Embryonic facial prominence (tissue), 1 donor: ENCODE measurements around the gene SLC16A11.
A peak's percentile ranks its signal among the peaks of the same experiment; 100 is the strongest.

Experiments used
- DNase-seq: peaks from one replicate; pipeline ENCODE4 v3.0.0-alpha.2; 2016; ENCODE audit errors: extremely low spot score

The SLC16A11 gene

DNA sequence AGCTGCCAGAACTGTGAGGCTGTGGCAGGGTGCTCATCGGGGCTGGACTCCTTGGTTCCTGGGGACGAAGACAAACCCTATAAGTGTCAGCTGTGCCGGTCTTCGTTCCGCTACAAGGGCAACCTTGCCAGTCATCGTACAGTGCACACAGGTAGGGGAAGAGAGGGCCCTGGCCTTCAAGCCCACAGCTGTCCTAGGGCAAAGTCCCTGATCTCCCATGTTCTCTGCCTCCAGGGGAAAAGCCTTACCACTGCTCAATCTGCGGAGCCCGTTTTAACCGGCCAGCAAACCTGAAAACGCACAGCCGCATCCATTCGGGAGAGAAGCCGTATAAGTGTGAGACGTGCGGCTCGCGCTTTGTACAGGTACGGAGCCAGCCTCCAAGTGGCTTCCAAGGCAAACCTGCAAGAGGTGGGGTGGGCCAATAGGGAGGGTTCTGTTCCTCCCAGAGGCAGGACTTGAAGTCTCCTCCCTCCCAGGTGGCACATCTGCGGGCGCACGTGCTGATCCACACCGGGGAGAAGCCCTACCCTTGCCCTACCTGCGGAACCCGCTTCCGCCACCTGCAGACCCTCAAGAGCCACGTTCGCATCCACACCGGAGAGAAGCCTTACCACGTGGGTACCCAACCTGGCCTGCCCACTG is 17.3 kb downstream of the SLC16A11 start:
- no peak for DNase-seq

DNA sequence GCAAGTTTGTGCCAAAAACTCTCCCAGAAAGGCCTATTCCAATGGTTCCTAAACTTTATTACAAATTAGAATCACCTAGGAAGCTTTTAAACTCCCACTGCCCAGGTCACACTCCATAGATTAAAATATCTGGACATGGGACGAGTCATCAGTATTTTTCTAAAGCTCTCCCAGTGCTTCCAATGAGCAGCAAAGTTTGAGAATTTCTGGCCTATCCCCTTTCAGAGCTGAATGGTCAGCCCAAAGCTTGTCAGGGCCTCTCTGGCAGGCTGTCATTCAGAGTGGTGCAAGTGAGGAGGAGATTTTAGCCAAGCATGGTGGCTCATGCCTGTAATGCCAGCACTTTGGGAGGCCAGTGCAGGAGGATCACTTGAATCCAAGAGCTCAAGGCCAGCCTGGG is 18.6 kb downstream of the SLC16A11 start:
- no peak for DNase-seq

DNA sequence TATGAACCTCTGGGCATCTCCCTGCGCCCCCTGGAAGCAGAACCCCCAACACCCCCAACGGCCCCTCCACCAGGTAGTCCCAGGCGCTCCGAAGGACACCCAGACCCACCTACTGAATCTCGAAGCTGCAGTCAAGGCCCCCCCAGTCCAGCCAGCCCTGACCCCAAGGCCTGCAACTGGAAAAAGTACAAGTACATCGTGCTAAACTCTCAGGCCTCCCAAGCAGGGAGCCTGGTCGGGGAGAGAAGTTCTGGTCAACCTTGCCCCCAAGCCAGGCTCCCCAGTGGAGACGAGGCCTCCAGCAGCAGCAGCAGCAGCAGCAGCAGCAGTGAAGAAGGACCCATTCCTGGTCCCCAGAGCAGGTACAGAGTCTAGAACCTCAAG is 19.5 kb downstream of the SLC16A11 start:
- DNase-seq = no peak

DNA sequence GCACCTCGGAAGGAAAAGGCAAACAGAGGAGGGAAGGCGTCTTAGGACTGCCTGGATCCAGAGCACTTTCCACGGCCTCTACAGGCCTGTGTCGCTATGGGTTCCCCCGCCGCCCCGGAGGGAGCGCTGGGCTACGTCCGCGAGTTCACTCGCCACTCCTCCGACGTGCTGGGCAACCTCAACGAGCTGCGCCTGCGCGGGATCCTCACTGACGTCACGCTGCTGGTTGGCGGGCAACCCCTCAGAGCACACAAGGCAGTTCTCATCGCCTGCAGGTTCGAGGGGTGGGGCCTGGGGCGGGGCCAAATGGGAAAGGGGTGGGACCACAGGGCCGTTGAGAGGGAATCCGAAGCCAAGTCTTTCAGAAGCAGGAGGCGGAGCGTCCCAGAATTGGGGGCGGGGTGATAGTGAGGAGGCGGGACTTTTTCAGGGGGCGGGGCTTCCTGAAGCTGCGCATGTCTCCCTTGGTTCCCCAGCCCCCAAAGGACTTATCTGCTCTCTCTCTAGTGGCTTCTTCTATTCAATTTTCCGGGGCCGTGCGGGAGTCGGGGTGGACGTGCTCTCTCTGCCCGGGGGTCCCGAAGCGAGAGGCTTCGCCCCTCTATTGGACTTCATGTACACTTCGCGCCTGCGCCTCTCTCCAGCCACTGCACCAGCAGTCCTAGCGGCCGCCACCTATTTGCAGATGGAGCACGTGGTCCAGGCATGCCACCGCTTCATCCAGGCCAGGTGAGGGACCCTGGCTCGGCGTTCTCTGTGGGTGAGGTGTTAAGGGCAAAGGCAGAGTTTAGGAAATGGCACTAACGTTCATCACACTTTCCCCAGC is 20.1 kb downstream of the SLC16A11 start:
- DNase-seq = no peak

DNA sequence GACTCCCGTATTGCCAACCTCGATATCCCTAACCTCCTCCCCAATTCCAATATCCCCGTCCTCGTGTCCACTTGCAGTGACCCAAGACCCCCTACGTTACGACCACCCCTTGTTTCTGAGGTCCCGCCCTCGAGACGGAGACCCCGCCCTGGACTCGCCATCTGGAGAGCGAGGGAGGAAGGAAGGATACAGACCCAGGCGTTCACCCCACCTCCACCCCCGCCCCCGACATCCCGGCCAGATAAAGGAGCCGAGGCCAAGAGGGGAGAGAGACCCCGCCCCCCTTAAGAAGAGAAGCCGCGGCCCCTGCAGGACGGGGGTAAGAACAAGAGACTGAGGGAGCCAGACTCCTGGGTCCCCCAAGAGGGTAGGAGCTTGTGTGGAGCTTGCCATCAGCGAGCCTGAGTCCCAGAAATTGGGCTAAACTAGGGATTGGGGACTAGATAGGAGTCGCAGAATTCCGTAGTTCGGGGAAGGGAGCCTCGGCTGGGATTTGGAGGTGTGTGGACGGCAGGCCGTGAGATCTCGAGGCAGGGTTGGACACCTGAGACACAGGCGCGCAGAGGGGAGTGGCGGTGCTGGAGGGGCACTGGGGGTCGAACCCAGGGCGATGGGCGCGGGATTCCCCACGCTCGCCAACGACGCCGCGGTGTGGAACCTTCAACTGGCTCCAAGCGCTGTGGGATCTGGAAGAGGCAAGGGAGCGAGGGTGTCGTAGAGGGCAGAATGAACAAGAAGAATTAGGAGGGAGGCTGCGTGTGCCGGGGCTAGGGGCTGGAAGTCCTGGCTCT is 20.9 kb downstream of the SLC16A11 start, which contains the start of gene BCL6B:
TSS of gene BCL6B (plus strand) at position 270 of the 791 bp plus-strand sequence. CDS start 622 bp downstream, outside the sequence.
- DNase-seq = no peak

DNA sequence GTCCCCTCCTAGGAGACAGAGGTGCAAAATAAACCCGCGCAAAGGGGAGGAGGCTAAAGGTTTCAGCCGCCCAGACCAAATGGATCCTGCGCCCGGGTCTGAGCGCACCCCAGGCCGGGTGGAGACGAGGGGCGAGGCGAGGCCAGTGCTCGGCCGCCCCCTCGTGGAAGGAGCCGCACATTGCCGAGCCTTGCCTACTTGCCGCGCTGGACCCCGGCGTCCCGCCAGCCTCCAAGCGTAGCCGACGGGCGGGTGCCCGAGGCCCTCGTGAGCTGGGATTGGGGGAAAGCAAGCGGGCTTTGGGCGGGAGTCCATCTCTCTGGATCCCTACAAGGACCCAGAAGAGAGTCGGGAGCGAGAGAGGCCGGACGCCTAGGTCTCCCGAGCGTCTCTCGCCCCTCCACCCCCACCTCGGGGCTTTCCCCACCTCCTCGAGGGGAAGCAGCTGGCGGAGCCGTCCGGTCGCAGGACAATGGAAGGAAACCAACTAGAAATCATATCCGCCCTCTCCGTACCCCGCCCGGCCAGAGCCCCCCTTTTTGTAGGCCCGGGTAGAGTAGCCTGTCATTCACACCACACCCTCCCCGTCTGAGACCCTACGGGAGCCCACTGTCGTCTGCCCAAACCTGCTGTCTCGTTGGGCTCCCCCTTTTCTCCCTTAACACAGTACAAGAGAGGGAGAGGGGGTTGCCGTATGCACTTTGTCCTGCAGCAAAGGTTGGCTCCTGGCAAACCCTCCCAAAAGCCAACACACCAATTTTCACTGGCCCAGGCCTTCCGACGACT is 21.7 kb downstream of the SLC16A11 start:
- DNase-seq = no peak

DNA sequence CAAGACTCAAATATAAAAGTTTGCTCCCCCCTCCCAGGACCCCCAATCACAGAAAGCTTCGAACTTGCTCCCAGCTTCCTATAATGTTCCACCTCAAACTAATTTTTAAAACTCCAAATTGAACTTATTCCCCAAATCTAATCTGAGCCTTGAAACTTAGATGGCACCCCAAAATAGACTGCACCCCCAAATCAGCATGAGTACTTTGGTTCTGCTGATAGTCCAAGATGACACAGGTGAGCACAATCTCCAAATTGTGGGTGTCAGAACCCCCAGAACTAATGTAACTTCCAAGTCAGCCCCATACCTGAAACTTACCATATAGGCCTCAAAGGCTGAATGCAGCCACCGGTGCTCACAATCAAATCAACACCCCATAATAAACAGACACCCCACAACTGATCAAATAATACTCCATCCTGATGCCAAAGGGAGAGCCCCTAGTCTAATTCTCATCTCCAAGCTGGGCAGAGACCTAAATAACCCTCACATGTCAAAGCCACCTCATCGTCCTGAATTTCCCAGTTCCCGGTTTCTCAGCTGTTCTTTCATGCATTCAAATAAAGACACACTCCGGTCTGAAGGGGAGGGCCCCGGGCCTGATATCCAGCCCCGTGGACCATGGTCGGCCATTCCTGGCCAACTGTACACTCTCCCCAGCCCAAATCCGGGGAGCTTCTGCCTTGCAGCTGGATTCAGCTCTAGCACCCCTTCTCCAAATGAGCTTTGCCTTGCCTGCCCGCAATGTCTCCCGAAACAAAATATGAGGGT is 22.8 kb downstream of the SLC16A11 start:
- no peak for DNase-seq

DNA sequence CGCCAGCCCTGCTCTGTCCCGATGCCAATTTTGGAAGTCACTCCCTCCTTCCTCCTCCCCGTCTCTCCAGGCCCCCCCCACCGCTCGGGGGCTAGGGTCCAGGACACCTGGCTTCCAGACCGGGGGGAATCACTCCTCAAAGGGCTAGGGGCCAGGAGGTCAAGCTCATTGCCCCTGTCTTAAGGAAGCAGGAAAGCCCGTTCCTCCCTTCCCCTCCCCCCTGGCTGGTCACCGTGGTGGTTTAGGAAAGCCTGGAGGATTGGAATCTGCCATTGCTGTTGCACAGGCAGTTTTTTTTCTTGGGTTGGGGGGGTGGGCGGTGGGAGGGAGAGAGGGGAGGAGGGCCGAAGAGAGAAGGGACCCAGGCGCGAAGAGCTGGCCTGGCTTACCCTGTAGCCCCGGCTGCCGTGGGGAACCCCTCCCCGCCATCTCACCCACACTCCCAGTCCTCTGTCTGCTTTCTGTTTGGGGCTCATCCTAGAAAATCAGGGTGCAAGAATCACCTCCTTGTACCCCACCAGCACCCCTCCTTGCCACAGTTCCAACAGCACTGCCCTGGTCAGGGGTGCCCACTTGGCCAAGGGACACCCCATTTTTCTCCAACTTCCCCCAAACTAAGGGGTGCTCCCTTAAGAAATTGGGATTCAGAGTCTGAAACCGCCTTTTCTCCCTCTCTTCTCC is 23.9 kb downstream of the SLC16A11 start:
- no peak for DNase-seq

DNA sequence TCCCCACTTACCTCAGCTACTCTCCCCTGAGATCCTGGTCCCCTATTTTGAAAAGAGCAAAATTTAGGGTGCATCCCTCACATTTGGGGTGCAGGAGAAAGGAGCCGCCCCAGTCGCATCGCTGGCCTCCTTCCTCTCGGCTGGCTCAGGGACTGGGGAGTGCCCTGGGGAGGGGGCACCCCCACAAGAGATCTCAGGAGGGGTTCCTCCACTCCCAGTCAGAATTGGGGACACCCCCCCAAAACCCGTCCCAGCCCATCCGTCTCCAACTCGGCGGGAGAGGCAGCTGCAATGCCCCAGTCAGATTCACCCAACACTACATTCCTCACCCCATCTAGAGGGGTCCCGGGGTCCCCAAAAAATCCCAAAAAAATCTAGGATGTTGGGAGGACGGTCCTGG is 24.5 kb downstream of the SLC16A11 start:
- DNase-seq = no peak

DNA sequence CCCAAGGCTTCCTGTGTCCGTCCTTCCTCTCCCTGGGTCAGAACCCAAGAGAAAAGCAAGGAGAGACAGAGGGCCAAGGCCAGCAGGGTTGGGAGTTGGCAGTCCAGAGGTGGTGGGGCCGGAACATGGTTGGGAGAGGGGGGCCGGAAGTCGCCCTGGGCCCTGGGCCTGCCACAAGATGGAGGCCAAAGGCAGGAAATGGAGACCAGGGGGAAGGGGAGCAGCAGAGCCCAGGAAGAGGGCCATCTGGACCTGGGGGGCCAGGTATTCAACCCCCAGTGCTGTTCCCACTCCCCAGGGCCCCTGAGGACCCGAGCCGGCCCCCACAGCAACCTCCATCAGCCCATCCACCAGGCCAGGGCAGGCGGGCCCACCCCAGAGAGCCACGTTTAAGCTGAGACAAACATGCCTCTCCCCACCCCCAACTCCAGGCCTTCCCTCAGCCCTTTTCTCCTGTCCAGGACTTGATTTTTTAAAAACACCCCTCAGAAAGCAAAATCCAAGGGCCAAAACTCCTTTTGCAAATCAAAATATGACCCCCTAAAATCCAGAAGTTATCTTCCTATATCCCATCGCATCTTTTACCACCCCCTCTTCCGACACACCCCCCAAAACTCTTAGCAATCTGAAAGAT is 25.4 kb downstream of the SLC16A11 start:
- no peak for DNase-seq

DNA sequence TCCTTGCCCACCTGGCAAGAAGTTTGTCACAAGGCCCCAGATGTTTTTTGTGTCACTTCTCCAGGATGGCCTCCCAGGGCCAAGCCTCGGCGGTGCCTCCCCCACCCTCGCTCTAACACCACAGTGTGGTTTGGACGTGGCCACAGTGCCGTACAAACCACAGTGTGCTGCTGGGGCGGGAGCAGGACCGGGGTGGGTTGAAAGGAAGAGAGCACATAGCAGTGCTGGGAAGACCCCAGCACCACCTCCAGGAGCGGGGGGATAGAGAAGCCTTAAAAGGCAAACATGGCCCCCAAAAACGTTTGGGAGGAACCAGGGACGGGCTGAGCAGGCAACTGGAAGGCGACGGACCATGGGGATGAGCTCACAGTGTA is 26.1 kb downstream of the SLC16A11 start:
- DNase-seq = no peak

DNA sequence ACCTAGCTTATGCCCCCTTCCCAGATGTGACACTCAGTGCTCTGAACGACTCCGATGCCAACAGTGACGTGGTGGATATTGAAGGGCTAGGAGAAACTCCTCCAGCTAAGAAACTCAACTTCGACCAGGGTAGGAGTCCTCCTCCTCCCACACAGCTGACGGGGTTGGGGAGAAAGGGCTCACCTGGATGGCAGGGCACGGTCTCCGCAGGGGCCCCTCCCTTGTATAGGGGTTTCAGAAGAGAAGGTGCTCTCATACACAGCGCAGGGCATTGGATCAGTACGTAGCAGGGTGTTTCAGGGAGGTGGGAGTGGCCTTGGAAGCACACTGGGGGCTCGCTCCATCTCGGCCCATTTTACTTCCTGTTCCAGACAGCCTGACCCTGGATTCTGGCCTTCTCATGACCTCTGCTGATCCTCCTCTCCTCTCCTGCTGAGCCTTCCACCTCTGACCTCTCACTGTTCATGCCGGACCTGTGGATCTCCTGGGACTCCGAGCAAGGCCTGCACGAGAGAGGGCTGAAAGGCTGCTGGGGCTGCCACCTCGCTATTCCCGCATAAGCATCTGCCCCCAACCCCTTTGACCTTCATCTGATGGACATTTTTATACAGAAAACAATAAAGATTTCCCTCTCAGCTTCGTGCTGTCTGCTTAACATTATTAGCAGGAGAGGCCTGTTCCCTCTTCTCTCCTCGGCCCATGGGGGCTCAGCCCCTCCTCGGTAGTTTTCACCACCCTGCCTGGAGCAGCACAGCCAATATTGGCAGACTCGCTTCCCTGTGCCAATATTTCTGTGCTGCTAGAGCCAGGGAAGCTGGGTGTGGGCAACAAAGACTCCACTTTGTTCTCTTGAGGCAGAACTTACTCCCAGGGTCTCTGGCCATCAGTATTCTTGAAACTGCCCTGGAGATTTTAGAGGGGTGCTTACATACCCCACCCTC is 26.7 kb downstream of the SLC16A11 start:
- no peak for DNase-seq

DNA sequence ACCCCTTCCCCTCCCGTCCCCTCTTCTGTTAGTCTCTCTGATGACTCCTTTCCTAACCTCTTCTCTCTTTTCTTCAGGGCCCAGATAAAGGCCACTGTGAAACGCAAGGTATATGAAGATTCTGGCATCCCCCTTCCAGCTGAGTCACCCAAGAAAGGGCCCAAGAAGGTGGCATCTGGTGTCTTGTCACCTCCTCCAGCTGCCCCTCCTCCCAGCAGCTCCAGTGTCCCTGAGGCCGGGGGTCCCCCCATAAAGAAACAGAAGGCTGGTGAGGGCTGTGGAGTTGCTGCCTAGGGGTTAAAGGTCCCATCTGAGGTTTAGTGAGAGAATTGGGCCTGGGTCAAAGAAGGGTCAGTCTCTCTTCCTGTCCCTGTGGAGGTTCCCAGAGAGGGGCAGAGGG is 27.5 kb downstream of the SLC16A11 start:
- DNase-seq = no peak

DNA sequence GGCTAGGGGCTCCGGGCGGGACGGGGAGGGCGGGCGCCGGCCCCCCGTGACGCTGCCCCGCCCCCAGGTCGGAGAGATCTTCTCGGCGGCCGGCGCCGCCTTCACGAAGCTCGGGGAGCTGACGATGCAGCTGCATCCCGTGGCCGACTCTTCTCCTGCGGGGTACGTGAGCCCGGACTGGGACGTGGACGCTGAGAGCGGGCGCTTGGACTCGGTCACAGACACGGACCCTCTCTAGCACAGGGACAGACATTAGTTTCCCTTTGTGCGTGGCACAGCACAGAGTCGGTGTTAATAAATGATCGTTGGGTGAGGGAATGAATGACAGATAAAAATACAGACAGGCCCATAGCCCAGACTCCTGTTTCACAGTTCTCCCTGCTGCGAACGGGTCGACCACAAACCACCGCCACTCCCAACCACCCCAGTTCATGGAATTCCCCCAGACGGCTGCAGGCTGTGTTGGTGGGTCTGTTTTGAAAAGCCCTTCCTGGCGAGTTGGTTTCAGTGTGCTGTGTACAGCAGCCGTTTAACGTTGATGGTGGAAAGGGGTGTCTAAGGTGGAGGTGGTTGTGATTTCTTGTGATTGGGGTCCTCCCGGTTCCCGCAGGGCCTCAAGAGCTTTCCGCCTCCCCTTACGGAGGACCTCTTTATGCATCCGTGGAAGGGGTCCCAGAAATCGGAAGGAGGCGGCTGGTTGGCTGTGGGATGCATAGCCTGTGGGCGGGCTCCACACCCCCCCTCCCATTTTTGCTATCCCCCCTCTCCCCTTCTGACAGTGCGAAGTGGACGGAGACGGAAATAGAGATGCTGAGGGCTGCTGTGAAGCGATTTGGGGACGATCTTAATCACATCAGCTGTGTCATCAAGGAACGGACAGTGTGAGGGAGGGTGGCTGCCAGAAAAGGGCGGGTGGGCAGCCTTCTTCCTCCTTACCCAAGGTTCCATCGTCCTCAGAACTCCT is 28.6 kb downstream of the SLC16A11 start:
- DNase-seq = peak; percentile 36

DNA sequence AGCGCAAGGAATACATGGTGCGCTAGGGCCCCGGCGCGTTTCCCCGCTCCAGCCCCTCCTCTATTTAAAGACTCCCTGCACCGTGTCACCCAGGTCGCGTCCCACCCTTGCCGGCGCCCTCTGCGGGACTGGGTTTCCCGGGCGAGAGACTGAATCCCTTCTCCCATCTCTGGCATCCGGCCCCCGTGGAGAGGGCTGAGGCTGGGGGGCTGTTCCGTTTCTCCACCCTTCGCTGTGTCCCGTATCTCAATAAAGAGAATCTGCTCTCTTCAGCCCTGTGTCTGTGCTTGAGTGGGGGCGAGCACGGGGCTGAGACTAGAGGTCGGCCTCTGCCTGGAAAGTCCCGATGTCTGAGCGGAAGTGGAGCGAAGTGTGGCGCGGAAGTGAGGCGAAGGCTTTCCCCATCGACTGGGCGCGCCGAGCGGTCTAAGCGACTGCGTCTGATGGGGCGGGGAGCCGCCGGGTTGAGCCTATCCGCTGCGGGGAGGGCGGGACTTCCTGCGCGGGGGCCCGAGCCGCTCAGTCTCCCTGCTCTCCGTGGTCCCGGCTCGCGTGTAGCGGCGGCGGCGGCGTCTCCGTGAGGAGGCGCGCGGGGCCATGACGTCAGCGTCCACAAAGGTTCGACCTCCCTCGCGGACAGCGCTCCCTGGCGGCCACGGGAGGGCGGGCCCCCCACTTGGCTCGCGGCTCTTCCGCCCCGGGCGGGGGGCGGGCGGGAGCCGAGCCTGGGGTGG is 29.5 kb downstream of the SLC16A11 start:
- peak; percentile 93 for DNase-seq

DNA sequence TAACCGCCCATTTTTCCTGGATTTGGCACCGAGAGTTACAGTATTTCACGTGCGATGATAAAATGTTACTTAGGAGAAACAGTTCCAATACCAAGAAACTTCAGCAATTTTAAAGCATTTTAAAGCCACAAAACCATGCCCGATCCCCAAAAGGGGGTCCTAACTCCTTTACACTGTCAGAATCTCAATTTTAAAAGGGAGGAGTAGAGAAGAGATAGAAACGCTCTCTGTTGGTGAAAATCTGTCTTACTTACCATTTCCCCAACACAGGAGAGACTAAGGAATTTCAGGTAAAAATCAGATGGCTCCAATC is 32.0 kb downstream of the SLC16A11 start:
- DNase-seq = no peak

DNA sequence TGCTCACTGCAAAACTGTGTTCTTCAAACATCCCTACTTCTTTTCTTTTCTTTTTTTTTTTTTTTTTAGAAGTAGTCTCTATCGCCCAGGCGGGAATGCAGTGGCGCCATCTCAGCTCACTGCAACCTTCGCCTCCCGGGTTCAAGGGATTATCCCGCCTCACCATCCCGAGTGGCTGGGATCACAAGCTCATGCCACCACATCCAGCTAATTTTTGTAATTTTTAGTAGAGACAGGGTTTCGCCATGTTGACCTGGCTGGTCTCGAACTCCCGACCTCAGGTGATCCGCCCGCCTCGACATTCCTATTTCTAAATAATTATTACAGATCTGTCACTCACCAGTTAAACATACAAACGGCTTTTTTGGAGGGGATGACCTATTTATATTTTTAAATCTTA is 32.5 kb downstream of the SLC16A11 start:
- no peak for DNase-seq
